IPS DF 6.9 (cell line): ENCODE data around the gene RABGAP1L.
"Not testable (repeated sequence)": the region's sequence is repeated elsewhere in the genome, so short reads cannot be mapped to it uniquely, and the experiment has no call there.

Experiments
- DNase-seq: peaks from one replicate; pipeline ENCODE4 v3.0.0-alpha.2; 2013; ENCODE audit warnings: low read depth, low spot score
- H3K27ac ChIP-seq: one replicate; pipeline ENCODE4 v1.5.1; 2013; ENCODE audit warnings: low read length, control low read depth
- H3K27me3 ChIP-seq: 2 replicates; pipeline ENCODE4 v1.6.1; 2013; ENCODE audit warnings: mild to moderate bottlenecking, low read length; ENCODE audit not compliant: control insufficient read depth, insufficient read depth
- H3K36me3 ChIP-seq: 2 replicates; pipeline ENCODE4 v1.6.1; 2013; ENCODE audit warnings: low read length; ENCODE audit not compliant: control insufficient read depth, insufficient read depth
- H3K4me1 ChIP-seq: 2 replicates; pipeline ENCODE4 v1.6.1; 2013; ENCODE audit warnings: low read length; ENCODE audit not compliant: control insufficient read depth, insufficient read depth
- H3K4me3 ChIP-seq: 2 replicates; pipeline ENCODE4 v1.5.1; 2013; ENCODE audit warnings: mild to moderate bottlenecking, low read length
- H3K9me3 ChIP-seq: 2 replicates; pipeline ENCODE4 v1.6.1; 2013; ENCODE audit warnings: low read length, inconsistent platforms; ENCODE audit not compliant: control insufficient read depth, insufficient read depth
- WGBS: extraction: QIAGEN DNeasy Blood & Tissue Kit; methylation state at CpG from one replicate; pipeline ENCODE4 v1.1.7; 2013; ENCODE audit warnings: mixed read lengths, missing lambda C conversion rate; ENCODE audit not compliant: insufficient read length, insufficient coverage; 5-methylcytosine and 5-hydroxymethylcytosine counted together

Gene RABGAP1L

GRCh38 chr1:174322202-174322862, 163.0 kb downstream of the RABGAP1L start:
- no peaks in the 10 kb centered on the region; the same call in 1 of the 2 replicates for H3K9me3 ChIP-seq
- no peaks in the 10 kb centered on the region for H3K27me3 ChIP-seq
- no peaks in the 10 kb centered on the region for H3K4me1 ChIP-seq
- no CpG with 5 or more reads among the region's 1 CpG for WGBS
- H3K27ac ChIP-seq: no peak overlapping the region
- H3K36me3 ChIP-seq: no peaks in the 10 kb centered on the region
- H3K4me3 ChIP-seq: no peak overlapping the region
- DNase-seq: no peak

GRCh38 chr1:174324493-174324892, 165.2 kb downstream of the RABGAP1L start:
- Histone ChIP-seq H3K9me3 (no peaks in the 10 kb centered on the region; the same call in 1 of the 2 replicates), H3K36me3 (no peaks in the 10 kb centered on the region), H3K27me3 (no peaks in the 10 kb centered on the region), H3K4me3 (no peak overlapping the region), H3K27ac (no peak overlapping the region), H3K4me1 (no peaks in the 10 kb centered on the region)
- WGBS: no CpG with 5 or more reads among the region's 1 CpG
- DNase-seq: no peak

- H3K4me1 ChIP-seq: no peaks in the 10 kb centered on the region
- H3K36me3 ChIP-seq: no peaks in the 10 kb centered on the region
- H3K27ac ChIP-seq: no peak overlapping the region
- DNase-seq: no peak
- no peaks in the 10 kb centered on the region for H3K27me3 ChIP-seq
- no CpG with 5 or more reads among the region's 1 CpG for WGBS
- H3K4me3 ChIP-seq: no peak overlapping the region
- no peaks in the 10 kb centered on the region; the same call in 1 of the 2 replicates for H3K9me3 ChIP-seq
These were observed 165.6 kb downstream of the RABGAP1L start for GRCh38 chr1:174324939-174325338.

GRCh38 chr1:174326278-174326677, 167.0 kb downstream of the RABGAP1L start:
- Histone ChIP-seq H3K36me3 (no peaks in the 10 kb centered on the region), H3K27ac (no peak overlapping the region), H3K4me1 (no peaks in the 10 kb centered on the region), H3K27me3 (no peaks in the 10 kb centered on the region), H3K4me3 (no peak overlapping the region), H3K9me3 (no peaks in the 10 kb centered on the region)
- DNase-seq: no peak
- no CpG with 5 or more reads among the region's 3 CpGs for WGBS

GRCh38 chr1:174333437-174333836, 174.1 kb downstream of the RABGAP1L start:
- no CpG with 5 or more reads among the region's 6 CpGs for WGBS
- Histone ChIP-seq H3K9me3 (no peaks in the 10 kb centered on the region), H3K27ac (no peak overlapping the region), H3K4me3 (no peak overlapping the region), H3K4me1 (no peaks in the 10 kb centered on the region; the same call in 1 of the 2 replicates), H3K36me3 (no peaks in the 10 kb centered on the region), H3K27me3 (no peaks in the 10 kb centered on the region)
- no peak for DNase-seq

- Histone ChIP-seq H3K4me1 (no peaks in the 10 kb centered on the region; the same call in 1 of the 2 replicates), H3K36me3 (no peaks in the 10 kb centered on the region), H3K27ac (no peak overlapping the region), H3K4me3 (no peak overlapping the region), H3K27me3 (no peaks in the 10 kb centered on the region), H3K9me3 (no peaks in the 10 kb centered on the region)
- DNase-seq: no peak
- no CpG with 5 or more reads among the region's 4 CpGs for WGBS
These were observed 177.8 kb downstream of the RABGAP1L start for GRCh38 chr1:174337000-174337681.

- H3K27ac ChIP-seq, DNase-seq: not testable (repeated sequence)
These were observed 181.1 kb downstream of the RABGAP1L start for GRCh38 chr1:174340404-174340803.

GRCh38 chr1:174344162-174344561, 184.8 kb downstream of the RABGAP1L start:
- H3K27me3 ChIP-seq: no peaks in the 10 kb centered on the region
- H3K9me3 ChIP-seq: no peaks in the 10 kb centered on the region
- H3K4me3 ChIP-seq: no peak overlapping the region
- H3K36me3 ChIP-seq: no peaks in the 10 kb centered on the region
- DNase-seq: no peak
- no peaks in the 10 kb centered on the region for H3K4me1 ChIP-seq
- H3K27ac ChIP-seq: no peak overlapping the region
- no CpG with 5 or more reads among the region's 3 CpGs for WGBS

More at GRCh38 chr1:174340404-174340803, 181.1 kb downstream of the RABGAP1L start:
- WGBS: no CpG with 5 or more reads among the region's 1 CpG
- not testable (repeated sequence) for H3K4me1 ChIP-seq, H3K9me3 ChIP-seq, H3K27me3 ChIP-seq, H3K36me3 ChIP-seq, H3K4me3 ChIP-seq

- H3K4me3 ChIP-seq: no peak overlapping the region
- no peak for DNase-seq
- H3K4me1 ChIP-seq: no peaks in the 10 kb centered on the region
- no peaks in the 10 kb centered on the region for H3K9me3 ChIP-seq
- no peak overlapping the region for H3K27ac ChIP-seq
- H3K27me3 ChIP-seq: no peaks in the 10 kb centered on the region
- H3K36me3 ChIP-seq: no peaks in the 10 kb centered on the region
These were observed 192.8 kb downstream of the RABGAP1L start for GRCh38 chr1:174352117-174352516.

- WGBS: no CpG with 5 or more reads among the region's 3 CpGs
- Histone ChIP-seq H3K36me3 (no peaks in the 10 kb centered on the region), H3K27ac (no peak overlapping the region), H3K4me3 (no peak overlapping the region), H3K27me3 (no peaks in the 10 kb centered on the region), H3K4me1 (no peaks in the 10 kb centered on the region), H3K9me3 (no peaks in the 10 kb centered on the region)
- no peak for DNase-seq
These were observed 193.7 kb downstream of the RABGAP1L start for GRCh38 chr1:174352883-174353608.
